Endothelial cell of umbilical vein (primary cell): ENCODE results near the gene TFCP2. TPM values are rescaled to one million over a fixed set of nuclear protein-coding genes. Genes with fewer than 3 reads are reported as not detected.

Experiments used
- BruUV-seq: library from RNA; stranded (reverse); fragments of 400-500 nt; replicated peaks from 2 replicates; lab custom pipeline; 2021; lab: Mats Ljungman, UMichigan
- CTCF ChIA-PET: fragments of 300-600, 350-600 bp; sonication (Branson Sonifier 250); formaldehyde crosslinking; loops from one replicate; lab custom pipeline; 2021; ENCODE audit warnings: antibody characterized with exemption, inconsistent platforms; lab: Charles Lee
- POLR2A ChIA-PET: fragments of 300-600, 350-600 bp; sonication (Branson Sonifier 250); formaldehyde crosslinking; loops from one replicate; lab custom pipeline; 2021; ENCODE audit warnings: antibody characterized with exemption, inconsistent platforms; lab: Charles Lee
- DNase-seq: peaks from one replicate; pipeline ENCODE4 v3.0.0-alpha.2; 2011; ENCODE audit warnings: low read depth, low spot score
- FAIRE-seq: peaks from 2 replicates; lab custom pipeline; 2011; peaks lifted over from hg19 to GRCh38; lab: Jason Lieb, UNC
- H2AFZ ChIP-seq: 2 replicates; pipeline ENCODE4 v1.6.0; 2012; ENCODE audit warnings: low read depth, low read length, control low read depth, inconsistent platforms
- H3K27ac ChIP-seq: 2 replicates; pipeline ENCODE4 v1.5.1; 2011; ENCODE audit warnings: low read depth, mild to moderate bottlenecking, control low read depth, low read length, moderate library complexity; ENCODE audit not compliant: insufficient read depth
- H3K27me3 ChIP-seq, 2 experiments: 2 replicates each; pipeline versions ENCODE4 v1.6.0 to v1.6.1; 2011; ENCODE audit warnings: low read length in 2 of 2, mixed read lengths in 1 of 2; ENCODE audit not compliant: control insufficient read depth in 2 of 2, insufficient read depth in 2 of 2
- H3K36me3 ChIP-seq, 2 experiments: 2 replicates in 1 of 2; 3 replicates in 1 of 2; pipeline ENCODE4 v1.5.1; 2011; ENCODE audit warnings: low read length in 2 of 2, mild to moderate bottlenecking in 1 of 2, moderate library complexity in 1 of 2; ENCODE audit not compliant: control insufficient read depth in 2 of 2, insufficient read depth in 2 of 2; ENCODE audit errors: extremely low read depth in 1 of 2
- H3K4me1 ChIP-seq: 3 replicates; pipeline ENCODE4 v1.5.1; 2011; ENCODE audit warnings: mild to moderate bottlenecking, low read length; ENCODE audit not compliant: control insufficient read depth, insufficient read depth; ENCODE audit errors: extremely low read depth
- H3K4me2 ChIP-seq: 2 replicates; pipeline ENCODE4 v1.6.1; 2011; ENCODE audit warnings: low read length, control low read depth, mixed read lengths; ENCODE audit not compliant: insufficient read depth
- H3K4me3 ChIP-seq, 3 experiments: fragments of 200-600 bp in 1 of 3; sonication (generic), shearing (Covaris generic) in 1 of 3; replicated peaks in 1 of 3; 2 replicates each; pipeline ENCODE4 v1.5.1; 2011 to 2016; ENCODE audit warnings: control low read depth in 3 of 3, low read length in 3 of 3, mild to moderate bottlenecking in 2 of 3, inconsistent platforms in 1 of 3, low read depth in 1 of 3, moderate library complexity in 1 of 3; ENCODE audit not compliant: insufficient read depth in 1 of 3
- H3K79me2 ChIP-seq: 2 replicates; pipeline ENCODE4 v1.6.0; 2012; ENCODE audit warnings: low read length, inconsistent platforms; ENCODE audit not compliant: control insufficient read depth, insufficient read depth
- H3K9ac ChIP-seq: replicated peaks from 2 replicates; pipeline ENCODE3; 2011; ENCODE audit warnings: low read length, control low read depth; ENCODE audit not compliant: insufficient read depth; ENCODE audit errors: extremely low read depth
- H3K9me1 ChIP-seq: replicated peaks from 3 replicates; pipeline ENCODE4 v1.6.0; 2011; ENCODE audit warnings: mild to moderate bottlenecking, low read length; ENCODE audit not compliant: control insufficient read depth, insufficient read depth; ENCODE audit errors: extremely low read depth
- H3K9me3 ChIP-seq: replicated peaks from 2 replicates; pipeline ENCODE4 v1.5.1; 2012; ENCODE audit warnings: low read length, inconsistent platforms; ENCODE audit not compliant: control insufficient read depth, insufficient read depth
- H4K20me1 ChIP-seq: replicated peaks from 2 replicates; pipeline ENCODE3; 2011; ENCODE audit warnings: mild to moderate bottlenecking, low read length; ENCODE audit not compliant: control insufficient read depth, insufficient read depth; ENCODE audit errors: extremely low read depth
- CTCF ChIP-seq, 2 donors: IDR thresholded peaks; 1 replicate in 1 of 2; 2 replicates in 1 of 2; pipeline ENCODE4 v1.5.1; 2011; ENCODE audit warnings: low read length in 2 of 2, mild to moderate bottlenecking in 2 of 2, moderate library complexity in 2 of 2, control low read depth in 1 of 2, inconsistent platforms in 1 of 2, low read depth in 1 of 2; ENCODE audit not compliant: insufficient read depth in 1 of 2; ENCODE audit errors: extremely low read depth in 1 of 2
- FOS ChIP-seq: IDR thresholded peaks from 2 replicates; pipeline ENCODE4 v1.6.1; 2011; ENCODE audit warnings: mild to moderate bottlenecking, low read length, moderate library complexity, borderline replicate concordance; ENCODE audit not compliant: insufficient read depth
- GATA2 ChIP-seq: IDR thresholded peaks from 2 replicates; pipeline ENCODE4 v1.7.0; 2011; ENCODE audit warnings: low read depth, mild to moderate bottlenecking, moderate library complexity, mixed read lengths, low read length; ENCODE audit not compliant: insufficient read length, insufficient read depth
- JUN ChIP-seq: IDR thresholded peaks from 2 replicates; pipeline ENCODE4 v1.6.1; 2011; ENCODE audit warnings: borderline replicate concordance, low read depth; ENCODE audit not compliant: insufficient read length, insufficient read depth
- POLR2A ChIP-seq: IDR thresholded peaks from 2 replicates; pipeline ENCODE4 v1.6.1; 2012; ENCODE audit warnings: low read depth, mild to moderate bottlenecking, control low read depth, low read length
- POLR2AphosphoS5 ChIP-seq: IDR thresholded peaks from 2 replicates; pipeline ENCODE4 v1.6.1; 2012; ENCODE audit warnings: low read depth, mild to moderate bottlenecking, control low read depth, low read length, moderate library complexity; ENCODE audit not compliant: insufficient read depth
- dilution Hi-C: fragments of 300-500 bp; cut with MboI; formaldehyde crosslinking; loops from one replicate; pipeline ENCODE4 v1.15.0; 2019; ENCODE audit warnings: low sequenced_read_pairs; ENCODE audit not compliant: extremely low pct_ligation_motif_present
- intact Hi-C: fragments of 100-400 bp; cut with micrococcal nuclease; formaldehyde crosslinking; loops from one replicate; pipeline ENCODE4 v1.10.0; 2022
- polyA plus RNA-seq, 4 experiments: library from polyadenylated mRNA; depleted of rRNA in 3 of 4; stranded (reverse) in 3 of 4; unstranded in 1 of 4; fragments of >200 nt; gene quantifications; 2 replicates each; pipeline versions ENCODE4 v1.2.1 to v1.2.3, GENCODE V29; 2011 to 2012; ENCODE audit warnings: missing spikeins in 1 of 4
- total RNA-seq: library from RNA; stranded (reverse); gene quantifications from 2 replicates; pipeline ENCODE4 v1.2.3, GENCODE V29; 2021
- TF ChIP-seq, protein P1 (sequence below): IDR thresholded peaks from 2 replicates; pipeline ENCODE4 v1.6.1; 2011; ENCODE audit not compliant: insufficient read depth, insufficient read length

The TFCP2 gene
- total and polyA plus RNA-seq, 2 donors (not counting 3 experiments of a cell fraction or from before 2014, with no cell fraction given), result 10.2 to 28.6 TPM

DNA sequence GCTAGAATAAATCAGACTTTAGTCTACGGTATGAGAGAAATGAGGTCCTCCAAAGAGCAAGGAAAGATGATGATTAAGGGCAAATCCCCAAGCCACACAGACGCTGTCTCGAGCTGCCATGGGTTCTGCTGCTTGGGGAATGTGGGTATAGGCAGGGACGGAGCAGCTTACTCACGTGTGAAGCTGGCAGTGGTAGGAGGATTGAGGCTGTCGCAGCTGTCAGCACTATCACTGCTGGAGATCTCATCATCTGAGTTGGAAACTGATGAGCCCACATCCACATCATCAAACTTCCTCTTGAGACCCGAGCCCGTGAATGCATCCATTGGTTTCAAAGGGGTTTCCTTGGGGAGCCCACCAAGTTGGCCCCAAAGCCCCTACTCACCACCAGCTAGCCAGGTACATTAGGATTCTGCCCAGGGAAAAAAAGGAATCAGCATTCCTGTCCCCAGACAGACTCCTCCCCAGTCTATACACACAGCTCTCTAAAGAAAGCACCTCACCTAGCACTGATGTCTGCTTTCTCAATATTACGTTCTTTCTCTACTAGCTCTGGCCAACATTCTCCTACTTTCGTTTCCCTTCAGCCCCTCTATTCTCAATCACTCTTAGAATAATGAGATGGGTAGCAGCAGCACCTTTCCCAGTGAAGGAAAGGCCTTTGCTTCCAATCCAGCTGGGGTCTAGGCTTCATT lies 96.6 kb downstream of the TFCP2 start:
- H3K36me3 ChIP-seq, result peaks cover 0 to 5% of the 10 kb centered on the region in 2 experiments
- dilution Hi-C loops, result no loop called here
- no peaks in the 10 kb centered on the region for H3K27me3 ChIP-seq
- H3K4me3 ChIP-seq, result no peak overlapping the region
- no peaks in the 10 kb centered on the region for H3K9me3 ChIP-seq
- H3K4me1 ChIP-seq, result peaks cover under 1% of the 10 kb centered on the region
- H3K27ac ChIP-seq, result no peak overlapping the region
- peaks cover 9% of the 10 kb centered on the region for H4K20me1 ChIP-seq
- no peaks in the 10 kb centered on the region for H3K9me1 ChIP-seq
- no TSS peak for BruUV-seq
- peaks cover 45% of the 10 kb centered on the region for H3K79me2 ChIP-seq
- no peak overlapping the region for H3K9ac ChIP-seq
- POLR2A ChIA-PET, result interaction anchor here (0.6 kb wide), 1 partner anchor 10 kb away, joined by 14 read pairs; no protein-coding TSS in a partner anchor
- intact Hi-C loops, result no loop called here
- no peak overlapping the region for H2AFZ ChIP-seq
- TF ChIP-seq GATA2, result no peak
- TF ChIP-seq POLR2A, result no peak
- no peak for TF ChIP-seq FOS
- no peak for TF ChIP-seq JUN
- TF ChIP-seq, protein P1, sequence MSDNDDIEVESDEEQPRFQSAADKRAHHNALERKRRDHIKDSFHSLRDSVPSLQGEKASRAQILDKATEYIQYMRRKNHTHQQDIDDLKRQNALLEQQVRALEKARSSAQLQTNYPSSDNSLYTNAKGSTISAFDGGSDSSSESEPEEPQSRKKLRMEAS, result no peak
- TF ChIP-seq POLR2AphosphoS5, result no peak
- no peak for TF ChIP-seq CTCF (IDR thresholded peaks at IDR 0.05; ENCODE audit: extremely low read depth in 1 of 2, insufficient read depth in 1 of 2, low read depth in 1 of 2, low read length in 2 of 2)
- H3K4me2 ChIP-seq, result no peak overlapping the region
- DNase-seq (no peak), FAIRE-seq (no peak)
- CTCF ChIA-PET, result interaction anchor here (1.4 to 2.1 kb wide), 3 partner anchors 176 to 265 kb away, joined by 3 to 6 read pairs (median 5); no protein-coding TSS in a partner anchor
